Measurements from ENCODE around the gene ALPG.
"Not testable (repeated sequence)": the region's sequence is repeated elsewhere in the genome, so short reads cannot be mapped to it uniquely, and the experiment has no call there.

ALPG gene

GRCh38 chr2:232420463-232421188 is 14.0 kb downstream of the ALPG start:
- no peak for DNase-seq

GRCh38 chr2:232421189-232421785 is 14.6 kb downstream of the ALPG start:
- DNase-seq: no peak

- DNase-seq: no peak
Measured at GRCh38 chr2:232422051-232422450, 15.4 kb downstream of the ALPG start.

GRCh38 chr2:232422996-232423395 is 16.4 kb downstream of the ALPG start:
- DNase-seq: not testable (repeated sequence)

- not testable (repeated sequence) for DNase-seq
Measured at GRCh38 chr2:232423407-232423806, 16.8 kb downstream of the ALPG start.

- DNase-seq: no peak
Measured at GRCh38 chr2:232431705-232432590, 25.3 kb downstream of the ALPG start.

- no peak for DNase-seq
Measured at GRCh38 chr2:232432598-232433184, 26.0 kb downstream of the ALPG start.

GRCh38 chr2:232433622-232434021 is 27.0 kb downstream of the ALPG start:
- not testable (repeated sequence) for DNase-seq

GRCh38 chr2:232434091-232434490 is 27.4 kb downstream of the ALPG start:
- no peak for DNase-seq

- no peak for DNase-seq
Measured at GRCh38 chr2:232434563-232435374, 28.1 kb downstream of the ALPG start.

- no peak for DNase-seq
Measured at GRCh38 chr2:232435375-232435648, 28.7 kb downstream of the ALPG start.

GRCh38 chr2:232435805-232436204 is 29.2 kb downstream of the ALPG start:
- DNase-seq: no peak

GRCh38 chr2:232436381-232437194 is 29.9 kb downstream of the ALPG start:
- no peak for DNase-seq

GRCh38 chr2:232437195-232437571 is 30.5 kb downstream of the ALPG start:
- no peak for DNase-seq

- no peak for DNase-seq
Measured at GRCh38 chr2:232438091-232438490, 31.4 kb downstream of the ALPG start.

GRCh38 chr2:232438951-232439757 is 32.5 kb downstream of the ALPG start:
- DNase-seq: no peak

GRCh38 chr2:232439758-232440135 is 33.1 kb downstream of the ALPG start:
- no peak for DNase-seq

- DNase-seq: not testable (repeated sequence)
Measured at GRCh38 chr2:232440220-232441018, 33.8 kb downstream of the ALPG start.

GRCh38 chr2:232441147-232441651 is 34.6 kb downstream of the ALPG start:
- DNase-seq: no peak

GRCh38 chr2:232441922-232442321 is 35.3 kb downstream of the ALPG start:
- not testable (repeated sequence) for DNase-seq

All from DMS 273 treated with DMSO at 0.1 percent for 48 hours (cell line).